ENCODE measurements around the gene MYRF.

DNA sequence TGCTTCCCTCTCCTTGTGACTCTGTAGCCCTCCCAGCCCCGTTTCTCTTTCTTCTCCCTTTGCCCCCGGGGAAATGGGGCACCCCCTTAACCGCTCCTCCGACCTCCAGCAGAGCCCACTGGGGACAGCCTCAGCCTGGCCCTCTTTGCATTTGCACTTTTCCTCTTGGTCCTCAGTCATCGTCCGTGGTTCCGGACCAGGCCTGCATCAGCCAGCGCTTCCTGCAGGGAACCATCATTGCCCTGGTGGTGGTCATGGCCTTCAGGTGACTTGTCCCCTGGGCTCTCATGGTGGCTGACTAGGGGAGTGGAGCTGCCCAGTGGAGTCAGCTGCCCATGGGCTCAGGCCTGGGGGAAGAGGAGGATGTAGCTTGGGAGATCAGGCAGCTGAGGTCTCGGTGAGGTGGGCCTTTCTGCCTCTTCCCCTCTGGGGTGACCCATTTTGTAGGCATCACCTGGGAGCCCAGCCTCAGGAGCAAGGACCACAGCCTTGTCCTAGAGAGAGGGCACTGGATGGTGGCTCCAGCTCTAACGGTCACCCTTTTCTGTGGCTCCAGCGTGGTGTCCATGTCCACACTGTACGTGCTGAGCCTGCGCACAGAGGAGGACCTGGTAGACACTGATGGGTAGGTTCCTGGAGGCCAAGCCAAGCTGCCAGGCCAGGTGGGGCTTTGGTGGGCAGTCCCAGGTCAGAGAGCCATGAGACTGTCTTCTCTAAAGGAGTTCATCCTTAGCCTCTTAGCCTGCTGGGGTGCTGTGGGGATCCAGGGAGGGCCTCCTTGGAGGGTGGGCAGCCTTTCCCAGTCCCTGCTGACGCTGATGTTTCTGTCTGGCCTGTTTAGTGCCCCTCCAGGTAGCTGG lies 27.5 kb downstream of the MYRF start:
- no peak for TF ChIP-seq POLR2A (IDR thresholded peaks at IDR 0.05; ENCODE audit: low read length)
- no peak for TF ChIP-seq GATA1 (IDR thresholded peaks at IDR 0.05; ENCODE audit: low read depth, low read length)

Measured in erythroblast (primary cell).